Measurements from ENCODE around the gene TPX2. TPM values are rescaled to one million over a fixed set of nuclear protein-coding genes. Genes with fewer than 3 reads are reported as not detected.

TPX2 gene
- polyA plus RNA-seq, 1 donor from 2014 or later, result 2.1 TPM

GRCh38 chr20:31721408-31722256 is 17.5 kb upstream of the TPX2 start:
- H3K9me3 ChIP-seq (ENCODE audit: low read length), result no peaks in the 10 kb centered on the region
- H3K27ac ChIP-seq (ENCODE audit: low read length), result peak overlapping the region; percentile 100
- H3K9me2 ChIP-seq (ENCODE audit: insufficient read depth, low read length), result no peaks in the 10 kb centered on the region
- H3K79me2 ChIP-seq (replicated peaks; ENCODE audit: insufficient read depth, low read length), result peaks cover 62% of the 10 kb centered on the region
- H3K4me2 ChIP-seq (ENCODE audit: low read length), result peak overlapping the region; percentile 99
- H3K36me3 ChIP-seq (ENCODE audit: insufficient read depth, low read length), result no peaks in the 10 kb centered on the region
- no peaks in the 10 kb centered on the region for H3K27me3 ChIP-seq (ENCODE audit: insufficient read depth, low read depth, low read length)
- peaks cover 2% of the 10 kb centered on the region for H4K20me1 ChIP-seq (ENCODE audit: insufficient read depth)
- H3K9ac ChIP-seq (ENCODE audit: low read length), result peak overlapping the region; percentile 99
- H3F3A ChIP-seq (ENCODE audit: insufficient read depth, low read length, poor library complexity, severe bottlenecking), result no peaks in the 10 kb centered on the region
- peak overlapping the region; percentile 73 for H3K4me3 ChIP-seq (ENCODE audit: low read length)
- no peak for TF ChIP-seq MXI1 (conservative IDR thresholded peaks at IDR 0.05; ENCODE audit: poor library complexity, severe bottlenecking)
- no peak for TF ChIP-seq EP300 (conservative IDR thresholded peaks at IDR 0.05; ENCODE audit: poor library complexity, severe bottlenecking)
- TF ChIP-seq CTCF (IDR thresholded peaks at IDR 0.05; ENCODE audit: poor library complexity, severe bottlenecking), result no peak
- TF ChIP-seq RAD21 (conservative IDR thresholded peaks at IDR 0.05), result no peak
- TF ChIP-seq EZH2 (IDR thresholded peaks at IDR 0.05; ENCODE audit: borderline replicate concordance, insufficient read depth, low read length, poor library complexity, severe bottlenecking), result no peak
- TF ChIP-seq TAF1 (IDR thresholded peaks at IDR 0.05; ENCODE audit: low read depth), result no peak
- TF ChIP-seq, protein P1, sequence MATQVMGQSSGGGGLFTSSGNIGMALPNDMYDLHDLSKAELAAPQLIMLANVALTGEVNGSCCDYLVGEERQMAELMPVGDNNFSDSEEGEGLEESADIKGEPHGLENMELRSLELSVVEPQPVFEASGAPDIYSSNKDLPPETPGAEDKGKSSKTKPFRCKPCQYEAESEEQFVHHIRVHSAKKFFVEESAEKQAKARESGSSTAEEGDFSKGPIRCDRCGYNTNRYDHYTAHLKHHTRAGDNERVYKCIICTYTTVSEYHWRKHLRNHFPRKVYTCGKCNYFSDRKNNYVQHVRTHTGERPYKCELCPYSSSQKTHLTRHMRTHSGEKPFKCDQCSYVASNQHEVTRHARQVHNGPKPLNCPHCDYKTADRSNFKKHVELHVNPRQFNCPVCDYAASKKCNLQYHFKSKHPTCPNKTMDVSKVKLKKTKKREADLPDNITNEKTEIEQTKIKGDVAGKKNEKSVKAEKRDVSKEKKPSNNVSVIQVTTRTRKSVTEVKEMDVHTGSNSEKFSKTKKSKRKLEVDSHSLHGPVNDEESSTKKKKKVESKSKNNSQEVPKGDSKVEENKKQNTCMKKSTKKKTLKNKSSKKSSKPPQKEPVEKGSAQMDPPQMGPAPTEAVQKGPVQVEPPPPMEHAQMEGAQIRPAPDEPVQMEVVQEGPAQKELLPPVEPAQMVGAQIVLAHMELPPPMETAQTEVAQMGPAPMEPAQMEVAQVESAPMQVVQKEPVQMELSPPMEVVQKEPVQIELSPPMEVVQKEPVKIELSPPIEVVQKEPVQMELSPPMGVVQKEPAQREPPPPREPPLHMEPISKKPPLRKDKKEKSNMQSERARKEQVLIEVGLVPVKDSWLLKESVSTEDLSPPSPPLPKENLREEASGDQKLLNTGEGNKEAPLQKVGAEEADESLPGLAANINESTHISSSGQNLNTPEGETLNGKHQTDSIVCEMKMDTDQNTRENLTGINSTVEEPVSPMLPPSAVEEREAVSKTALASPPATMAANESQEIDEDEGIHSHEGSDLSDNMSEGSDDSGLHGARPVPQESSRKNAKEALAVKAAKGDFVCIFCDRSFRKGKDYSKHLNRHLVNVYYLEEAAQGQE (IDR thresholded peaks at IDR 0.05; ENCODE audit: borderline replicate concordance), result no peak
- TF ChIP-seq SMC3 (conservative IDR thresholded peaks at IDR 0.05; ENCODE audit: poor library complexity), result no peak
- no peak for TF ChIP-seq POLR2AphosphoS5 (IDR thresholded peaks at IDR 0.05)
- peak overlapping the region; percentile 68 for H2AFZ ChIP-seq (ENCODE audit: low read depth, low read length)

GRCh38 chr20:31722257-31723068 is 16.6 kb upstream of the TPX2 start, which contains the start of gene BCL2L1:
BCL2L1 (minus strand) TSS chr20:31722868; CDS start chr20:31722218, 650 bp downstream.
- H3K27me3 ChIP-seq (ENCODE audit: insufficient read depth, low read depth, low read length), result no peaks in the 10 kb centered on the region
- no peaks in the 10 kb centered on the region for H4K20me1 ChIP-seq (ENCODE audit: insufficient read depth)
- H3K79me2 ChIP-seq (replicated peaks; ENCODE audit: insufficient read depth, low read length), result peaks cover 53% of the 10 kb centered on the region
- H3K4me3 ChIP-seq (ENCODE audit: low read length), result peak within 1 kb of the TSS; percentile 73
- H3K9me3 ChIP-seq (ENCODE audit: low read length), result no peaks in the 10 kb centered on the region
- no peaks in the 10 kb centered on the region for H3K36me3 ChIP-seq (ENCODE audit: insufficient read depth, low read length)
- peak within 1 kb of the TSS; percentile 74 for H2AFZ ChIP-seq (ENCODE audit: low read depth, low read length)
- H3F3A ChIP-seq (ENCODE audit: insufficient read depth, low read length, poor library complexity, severe bottlenecking), result no peaks in the 10 kb centered on the region
- H3K4me2 ChIP-seq (ENCODE audit: low read length), result peak within 1 kb of the TSS; percentile 99
- H3K27ac ChIP-seq (ENCODE audit: low read length), result peak within 1 kb of the TSS; percentile 100
- no peak for TF ChIP-seq EP300 (conservative IDR thresholded peaks at IDR 0.05; ENCODE audit: poor library complexity, severe bottlenecking)
- TF ChIP-seq RAD21 (conservative IDR thresholded peaks at IDR 0.05), result peak; percentile 47
- peak; percentile 93 for TF ChIP-seq TAF1 (IDR thresholded peaks at IDR 0.05; ENCODE audit: low read depth)
- peak; percentile 49 for TF ChIP-seq SMC3 (conservative IDR thresholded peaks at IDR 0.05; ENCODE audit: poor library complexity)
- TF ChIP-seq, protein P1 (IDR thresholded peaks at IDR 0.05; ENCODE audit: borderline replicate concordance), result peak; percentile 60
- peak; percentile 84 for TF ChIP-seq CTCF (IDR thresholded peaks at IDR 0.05; ENCODE audit: poor library complexity, severe bottlenecking)
- no peak for TF ChIP-seq MXI1 (conservative IDR thresholded peaks at IDR 0.05; ENCODE audit: poor library complexity, severe bottlenecking)
- no peak for TF ChIP-seq EZH2 (IDR thresholded peaks at IDR 0.05; ENCODE audit: borderline replicate concordance, insufficient read depth, low read length, poor library complexity, severe bottlenecking)
- TF ChIP-seq POLR2AphosphoS5 (IDR thresholded peaks at IDR 0.05), result peak; percentile 71
- H3K9ac ChIP-seq (ENCODE audit: low read length), result peak within 1 kb of the TSS; percentile 99
- no peaks in the 10 kb centered on the region for H3K9me2 ChIP-seq (ENCODE audit: insufficient read depth, low read length)
